OCI-LY1 (cell line): ENCODE results near the gene BBS10.

Source experiments
- H2AFZ ChIP-seq: fragments of 200-600 bp; sonication (generic), shearing (Covaris generic); 2 replicates; pipeline ENCODE4 v1.6.0; 2014; ENCODE audit warnings: antibody characterized with exemption, mild to moderate bottlenecking, low read length
- H3F3A ChIP-seq: fragments of 200-600 bp; sonication (generic), shearing (Covaris generic); 2 replicates; pipeline ENCODE4 v1.6.0; 2014; ENCODE audit warnings: mild to moderate bottlenecking, antibody characterized with exemption, low read length, moderate library complexity; ENCODE audit not compliant: insufficient read depth
- H3K27ac ChIP-seq: fragments of 200-600 bp; sonication (generic); 2 replicates; pipeline ENCODE4 v1.5.1; 2014; ENCODE audit warnings: low read length, mixed run types, mild to moderate bottlenecking, low read depth; ENCODE audit not compliant: poor library complexity, severe bottlenecking
- H3K27me3 ChIP-seq: fragments of 200-600 bp; sonication (generic); 2 replicates; pipeline ENCODE4 v1.6.0; 2014; ENCODE audit warnings: antibody characterized with exemption, mild to moderate bottlenecking, low read length, moderate library complexity; ENCODE audit not compliant: insufficient read depth
- H3K36me3 ChIP-seq: fragments of 200-600 bp; sonication (generic); 2 replicates; pipeline ENCODE4 v1.6.1; 2014; ENCODE audit warnings: mild to moderate bottlenecking, antibody characterized with exemption, low read length, moderate library complexity, mixed read lengths; ENCODE audit not compliant: insufficient read depth
- H3K4me1 ChIP-seq: fragments of 200-600 bp; sonication (generic); 2 replicates; pipeline ENCODE4 v1.5.1; 2014; ENCODE audit warnings: mild to moderate bottlenecking, low read length, moderate library complexity; ENCODE audit not compliant: insufficient read depth, severe bottlenecking
- H3K4me2 ChIP-seq: fragments of 200-600 bp; sonication (generic), shearing (Covaris generic); 2 replicates; pipeline ENCODE4 v1.6.1; 2014; ENCODE audit warnings: low read length
- H3K4me3 ChIP-seq: fragments of 200-600 bp; sonication (generic); 2 replicates; pipeline ENCODE4 v1.5.1; 2014; ENCODE audit warnings: low read length, low read depth, mild to moderate bottlenecking, mixed read lengths; ENCODE audit not compliant: poor library complexity, severe bottlenecking
- H3K79me2 ChIP-seq: fragments of 200-600 bp; shearing (Covaris generic); 2 replicates; pipeline ENCODE4 v1.6.1; 2016; ENCODE audit warnings: mixed run types, low read length, mixed read lengths; ENCODE audit not compliant: insufficient read depth
- H3K9ac ChIP-seq: fragments of 200-600 bp; sonication (generic), shearing (Covaris generic); 2 replicates; pipeline ENCODE4 v1.6.1; 2014; ENCODE audit warnings: mild to moderate bottlenecking, low read length, mixed read lengths
- H3K9me2 ChIP-seq: fragments of 200-600 bp; sonication (generic), shearing (Covaris generic); 2 replicates; pipeline ENCODE4 v1.6.1; 2014; ENCODE audit warnings: low read depth, mild to moderate bottlenecking, low read length, mixed read lengths
- H3K9me3 ChIP-seq: fragments of 200-600 bp; shearing (Covaris generic); 2 replicates; pipeline ENCODE4 v1.6.1; 2014; ENCODE audit warnings: low read length, mixed read lengths
- H4K20me1 ChIP-seq: fragments of 200-600 bp; sonication (generic), shearing (Covaris generic); 2 replicates; pipeline ENCODE4 v1.6.0; 2016; ENCODE audit warnings: mild to moderate bottlenecking, low read length; ENCODE audit not compliant: insufficient read depth
- CTCF ChIP-seq: fragments of 200-600 bp; sonication (generic), shearing (Covaris generic); IDR thresholded peaks from 2 replicates; pipeline ENCODE4 v1.5.1; 2017; ENCODE audit warnings: mild to moderate bottlenecking, antibody characterized with exemption, low read length, moderate library complexity, mixed read lengths
- EZH2 ChIP-seq: fragments of 200-600 bp; sonication (generic), shearing (Covaris generic); IDR thresholded peaks from 2 replicates; pipeline ENCODE4 v1.8.0; 2017; ENCODE audit warnings: borderline replicate concordance, mixed run types, mild to moderate bottlenecking, antibody characterized with exemption, low read length, moderate library complexity, mixed read lengths

BBS10 gene

GRCh38 chr12:76312315-76312714 lies 35.9 kb downstream of the BBS10 start:
- no peak overlapping the region for H2AFZ ChIP-seq
- no peak for TF ChIP-seq EZH2
- H3K9me2 ChIP-seq = no peaks in the 10 kb centered on the region
- no peaks in the 10 kb centered on the region for H4K20me1 ChIP-seq
- H3K9me3 ChIP-seq = no peaks in the 10 kb centered on the region
- H3K9ac ChIP-seq = no peak overlapping the region
- H3K4me2 ChIP-seq = no peak overlapping the region
- no peaks in the 10 kb centered on the region for H3K36me3 ChIP-seq
- no peaks in the 10 kb centered on the region for H3K79me2 ChIP-seq
- H3K4me1 ChIP-seq = no peaks in the 10 kb centered on the region
- no peak overlapping the region for H3K4me3 ChIP-seq
- H3K27ac ChIP-seq = no peak overlapping the region
- no peaks in the 10 kb centered on the region for H3K27me3 ChIP-seq
- H3F3A ChIP-seq = no peaks in the 10 kb centered on the region

- no peaks in the 10 kb centered on the region for H3K9me2 ChIP-seq
- no peak overlapping the region for H3K4me2 ChIP-seq
- no peak overlapping the region for H3K27ac ChIP-seq
- H2AFZ ChIP-seq = no peak overlapping the region
- no peaks in the 10 kb centered on the region for H3K4me1 ChIP-seq
- H3F3A ChIP-seq = no peaks in the 10 kb centered on the region
- no peaks in the 10 kb centered on the region for H4K20me1 ChIP-seq
- H3K27me3 ChIP-seq = no peaks in the 10 kb centered on the region
- no peak for TF ChIP-seq CTCF
- TF ChIP-seq EZH2 = no peak
- H3K4me3 ChIP-seq = no peak overlapping the region
- no peaks in the 10 kb centered on the region for H3K36me3 ChIP-seq
- no peaks in the 10 kb centered on the region for H3K79me2 ChIP-seq
- no peaks in the 10 kb centered on the region for H3K9me3 ChIP-seq
- H3K9ac ChIP-seq = no peak overlapping the region
These were observed 36.4 kb downstream of the BBS10 start for GRCh38 chr12:76311796-76312195.

- Histone ChIP-seq H2AFZ (no peak overlapping the region), H3K27ac (no peak overlapping the region)
- TF ChIP-seq CTCF (no peak), EZH2 (no peak)
These were observed 38.1 kb downstream of the BBS10 start for GRCh38 chr12:76310110-76310509.

GRCh38 chr12:76308866-76309265 lies 39.3 kb downstream of the BBS10 start:
- Histone ChIP-seq H3K4me1 (no peaks in the 10 kb centered on the region), H3K27ac (no peak overlapping the region), H4K20me1 (no peaks in the 10 kb centered on the region), H3K36me3 (no peaks in the 10 kb centered on the region), H3K4me2 (no peak overlapping the region), H3K9me2 (no peaks in the 10 kb centered on the region), H3K9ac (no peak overlapping the region), H3K4me3 (no peak overlapping the region), H3K79me2 (no peaks in the 10 kb centered on the region), H3K27me3 (no peaks in the 10 kb centered on the region), H3F3A (no peaks in the 10 kb centered on the region), H3K9me3 (no peaks in the 10 kb centered on the region), H2AFZ (no peak overlapping the region)
- no peak for TF ChIP-seq CTCF
- TF ChIP-seq EZH2 = no peak

More at GRCh38 chr12:76310110-76310509, 38.1 kb downstream of the BBS10 start:
- H3K4me3 ChIP-seq = no peak overlapping the region
- no peaks in the 10 kb centered on the region for H3K36me3 ChIP-seq
- H3K79me2 ChIP-seq = no peaks in the 10 kb centered on the region
- H3K4me1 ChIP-seq = no peaks in the 10 kb centered on the region
- H3K4me2 ChIP-seq = no peak overlapping the region
- no peaks in the 10 kb centered on the region for H3F3A ChIP-seq
- no peaks in the 10 kb centered on the region for H3K27me3 ChIP-seq
- no peaks in the 10 kb centered on the region for H3K9me2 ChIP-seq
- no peaks in the 10 kb centered on the region for H3K9me3 ChIP-seq
- no peaks in the 10 kb centered on the region for H4K20me1 ChIP-seq
- H3K9ac ChIP-seq = no peak overlapping the region
